H1 (cell line): Measurements from ENCODE around the gene ZNF831. TPM values are rescaled to one million over a fixed set of nuclear protein-coding genes. Genes with fewer than 3 reads are reported as not detected.

Experiments
- RFX5 ChIP-seq: IDR thresholded peaks from 2 replicates; pipeline ENCODE4 v1.6.1; 2011; ENCODE audit warnings: low read depth, low read length, improper control_type of control experiment, borderline replicate concordance
- SIN3A ChIP-seq, 2 experiments: IDR thresholded peaks in 1 of 2; conservative IDR thresholded peaks in 1 of 2; 2 replicates each; pipeline ENCODE4 v1.6.1; 2011 to 2012; ENCODE audit warnings: low read length in 2 of 2, improper control_type of control experiment in 1 of 2, low read depth in 1 of 2, mild to moderate bottlenecking in 1 of 2
- polyA plus RNA-seq, 7 experiments: library from polyadenylated mRNA; depleted of rRNA in 3 of 7; stranded (reverse) in 5 of 7; unstranded in 2 of 7; fragments of >200 nt in 5 of 7; fragments of 200-250 nt in 2 of 7; gene quantifications; 1 replicate in 5 of 7; 2 replicates in 1 of 7; 4 replicates in 1 of 7; pipeline versions ENCODE4 v1.2.1 to v1.2.3, GENCODE V29; 2011 to 2013; ENCODE audit warnings: missing spikeins in 2 of 7, mixed read lengths in 2 of 7
- total RNA-seq: library from RNA; stranded (reverse); fragmentation: NEBNext Ultra II Directional; extraction: Animal tissue kit (Norgen Biotek cat#: 25700); gene quantifications from 2 replicates; pipeline ENCODE4 v1.2.1, GENCODE V29; 2021
- TF ChIP-seq, protein P1 (sequence below): fragments of 300-600 bp; sonication (generic); IDR thresholded peaks from 2 replicates; pipeline ENCODE4 v1.7.1; 2012; ENCODE audit warnings: low read length, moderate library complexity, mild to moderate bottlenecking, inconsistent platforms; ENCODE audit not compliant: insufficient replicate concordance
- TF ChIP-seq, protein P2 (sequence below): IDR thresholded peaks from 2 replicates; pipeline ENCODE4 v1.6.1; 2011; ENCODE audit warnings: low read depth, mild to moderate bottlenecking, low read length; ENCODE audit not compliant: insufficient read depth
- TF ChIP-seq, protein P3 (sequence below), 3 experiments: IDR thresholded peaks; 1 replicate in 2 of 3; 2 replicates in 1 of 3; pipeline versions ENCODE4 v1.5.1 to v1.6.1; 2011; ENCODE audit warnings: low read length in 3 of 3, mild to moderate bottlenecking in 3 of 3, inconsistent platforms in 2 of 3, low read depth in 1 of 3, moderate library complexity in 1 of 3; ENCODE audit not compliant: insufficient read depth in 1 of 3; ENCODE audit errors: control extremely low read depth in 1 of 3

ZNF831 gene
- total and polyA plus RNA-seq, 2 of the 8 experiments (the other 6 are each of a cell fraction or from before 2014, with no cell fraction given): not detected

- TF ChIP-seq, protein P1, sequence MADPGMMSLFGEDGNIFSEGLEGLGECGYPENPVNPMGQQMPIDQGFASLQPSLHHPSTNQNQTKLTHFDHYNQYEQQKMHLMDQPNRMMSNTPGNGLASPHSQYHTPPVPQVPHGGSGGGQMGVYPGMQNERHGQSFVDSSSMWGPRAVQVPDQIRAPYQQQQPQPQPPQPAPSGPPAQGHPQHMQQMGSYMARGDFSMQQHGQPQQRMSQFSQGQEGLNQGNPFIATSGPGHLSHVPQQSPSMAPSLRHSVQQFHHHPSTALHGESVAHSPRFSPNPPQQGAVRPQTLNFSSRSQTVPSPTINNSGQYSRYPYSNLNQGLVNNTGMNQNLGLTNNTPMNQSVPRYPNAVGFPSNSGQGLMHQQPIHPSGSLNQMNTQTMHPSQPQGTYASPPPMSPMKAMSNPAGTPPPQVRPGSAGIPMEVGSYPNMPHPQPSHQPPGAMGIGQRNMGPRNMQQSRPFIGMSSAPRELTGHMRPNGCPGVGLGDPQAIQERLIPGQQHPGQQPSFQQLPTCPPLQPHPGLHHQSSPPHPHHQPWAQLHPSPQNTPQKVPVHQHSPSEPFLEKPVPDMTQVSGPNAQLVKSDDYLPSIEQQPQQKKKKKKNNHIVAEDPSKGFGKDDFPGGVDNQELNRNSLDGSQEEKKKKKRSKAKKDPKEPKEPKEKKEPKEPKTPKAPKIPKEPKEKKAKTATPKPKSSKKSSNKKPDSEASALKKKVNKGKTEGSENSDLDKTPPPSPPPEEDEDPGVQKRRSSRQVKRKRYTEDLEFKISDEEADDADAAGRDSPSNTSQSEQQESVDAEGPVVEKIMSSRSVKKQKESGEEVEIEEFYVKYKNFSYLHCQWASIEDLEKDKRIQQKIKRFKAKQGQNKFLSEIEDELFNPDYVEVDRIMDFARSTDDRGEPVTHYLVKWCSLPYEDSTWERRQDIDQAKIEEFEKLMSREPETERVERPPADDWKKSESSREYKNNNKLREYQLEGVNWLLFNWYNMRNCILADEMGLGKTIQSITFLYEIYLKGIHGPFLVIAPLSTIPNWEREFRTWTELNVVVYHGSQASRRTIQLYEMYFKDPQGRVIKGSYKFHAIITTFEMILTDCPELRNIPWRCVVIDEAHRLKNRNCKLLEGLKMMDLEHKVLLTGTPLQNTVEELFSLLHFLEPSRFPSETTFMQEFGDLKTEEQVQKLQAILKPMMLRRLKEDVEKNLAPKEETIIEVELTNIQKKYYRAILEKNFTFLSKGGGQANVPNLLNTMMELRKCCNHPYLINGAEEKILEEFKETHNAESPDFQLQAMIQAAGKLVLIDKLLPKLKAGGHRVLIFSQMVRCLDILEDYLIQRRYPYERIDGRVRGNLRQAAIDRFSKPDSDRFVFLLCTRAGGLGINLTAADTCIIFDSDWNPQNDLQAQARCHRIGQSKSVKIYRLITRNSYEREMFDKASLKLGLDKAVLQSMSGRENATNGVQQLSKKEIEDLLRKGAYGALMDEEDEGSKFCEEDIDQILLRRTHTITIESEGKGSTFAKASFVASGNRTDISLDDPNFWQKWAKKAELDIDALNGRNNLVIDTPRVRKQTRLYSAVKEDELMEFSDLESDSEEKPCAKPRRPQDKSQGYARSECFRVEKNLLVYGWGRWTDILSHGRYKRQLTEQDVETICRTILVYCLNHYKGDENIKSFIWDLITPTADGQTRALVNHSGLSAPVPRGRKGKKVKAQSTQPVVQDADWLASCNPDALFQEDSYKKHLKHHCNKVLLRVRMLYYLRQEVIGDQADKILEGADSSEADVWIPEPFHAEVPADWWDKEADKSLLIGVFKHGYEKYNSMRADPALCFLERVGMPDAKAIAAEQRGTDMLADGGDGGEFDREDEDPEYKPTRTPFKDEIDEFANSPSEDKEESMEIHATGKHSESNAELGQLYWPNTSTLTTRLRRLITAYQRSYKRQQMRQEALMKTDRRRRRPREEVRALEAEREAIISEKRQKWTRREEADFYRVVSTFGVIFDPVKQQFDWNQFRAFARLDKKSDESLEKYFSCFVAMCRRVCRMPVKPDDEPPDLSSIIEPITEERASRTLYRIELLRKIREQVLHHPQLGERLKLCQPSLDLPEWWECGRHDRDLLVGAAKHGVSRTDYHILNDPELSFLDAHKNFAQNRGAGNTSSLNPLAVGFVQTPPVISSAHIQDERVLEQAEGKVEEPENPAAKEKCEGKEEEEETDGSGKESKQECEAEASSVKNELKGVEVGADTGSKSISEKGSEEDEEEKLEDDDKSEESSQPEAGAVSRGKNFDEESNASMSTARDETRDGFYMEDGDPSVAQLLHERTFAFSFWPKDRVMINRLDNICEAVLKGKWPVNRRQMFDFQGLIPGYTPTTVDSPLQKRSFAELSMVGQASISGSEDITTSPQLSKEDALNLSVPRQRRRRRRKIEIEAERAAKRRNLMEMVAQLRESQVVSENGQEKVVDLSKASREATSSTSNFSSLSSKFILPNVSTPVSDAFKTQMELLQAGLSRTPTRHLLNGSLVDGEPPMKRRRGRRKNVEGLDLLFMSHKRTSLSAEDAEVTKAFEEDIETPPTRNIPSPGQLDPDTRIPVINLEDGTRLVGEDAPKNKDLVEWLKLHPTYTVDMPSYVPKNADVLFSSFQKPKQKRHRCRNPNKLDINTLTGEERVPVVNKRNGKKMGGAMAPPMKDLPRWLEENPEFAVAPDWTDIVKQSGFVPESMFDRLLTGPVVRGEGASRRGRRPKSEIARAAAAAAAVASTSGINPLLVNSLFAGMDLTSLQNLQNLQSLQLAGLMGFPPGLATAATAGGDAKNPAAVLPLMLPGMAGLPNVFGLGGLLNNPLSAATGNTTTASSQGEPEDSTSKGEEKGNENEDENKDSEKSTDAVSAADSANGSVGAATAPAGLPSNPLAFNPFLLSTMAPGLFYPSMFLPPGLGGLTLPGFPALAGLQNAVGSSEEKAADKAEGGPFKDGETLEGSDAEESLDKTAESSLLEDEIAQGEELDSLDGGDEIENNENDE: no peak
- TF ChIP-seq, protein P2, sequence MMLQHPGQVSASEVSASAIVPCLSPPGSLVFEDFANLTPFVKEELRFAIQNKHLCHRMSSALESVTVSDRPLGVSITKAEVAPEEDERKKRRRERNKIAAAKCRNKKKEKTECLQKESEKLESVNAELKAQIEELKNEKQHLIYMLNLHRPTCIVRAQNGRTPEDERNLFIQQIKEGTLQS: no peak
- TF ChIP-seq SIN3A (conservative IDR thresholded peaks at IDR 0.05 in 1 of 2, IDR thresholded peaks at IDR 0.05 in 1 of 2; ENCODE audit: low read depth in 1 of 2, low read length in 2 of 2) (no peak), RFX5 (no peak)
- TF ChIP-seq, protein P3, sequence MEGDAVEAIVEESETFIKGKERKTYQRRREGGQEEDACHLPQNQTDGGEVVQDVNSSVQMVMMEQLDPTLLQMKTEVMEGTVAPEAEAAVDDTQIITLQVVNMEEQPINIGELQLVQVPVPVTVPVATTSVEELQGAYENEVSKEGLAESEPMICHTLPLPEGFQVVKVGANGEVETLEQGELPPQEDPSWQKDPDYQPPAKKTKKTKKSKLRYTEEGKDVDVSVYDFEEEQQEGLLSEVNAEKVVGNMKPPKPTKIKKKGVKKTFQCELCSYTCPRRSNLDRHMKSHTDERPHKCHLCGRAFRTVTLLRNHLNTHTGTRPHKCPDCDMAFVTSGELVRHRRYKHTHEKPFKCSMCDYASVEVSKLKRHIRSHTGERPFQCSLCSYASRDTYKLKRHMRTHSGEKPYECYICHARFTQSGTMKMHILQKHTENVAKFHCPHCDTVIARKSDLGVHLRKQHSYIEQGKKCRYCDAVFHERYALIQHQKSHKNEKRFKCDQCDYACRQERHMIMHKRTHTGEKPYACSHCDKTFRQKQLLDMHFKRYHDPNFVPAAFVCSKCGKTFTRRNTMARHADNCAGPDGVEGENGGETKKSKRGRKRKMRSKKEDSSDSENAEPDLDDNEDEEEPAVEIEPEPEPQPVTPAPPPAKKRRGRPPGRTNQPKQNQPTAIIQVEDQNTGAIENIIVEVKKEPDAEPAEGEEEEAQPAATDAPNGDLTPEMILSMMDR (IDR thresholded peaks at IDR 0.05; ENCODE audit: control extremely low read depth in 1 of 3, insufficient read depth in 1 of 3, low read depth in 1 of 3, low read length in 3 of 3): no peak
Measured at GRCh38 chr20:59194023-59194935, 30.7 kb downstream of the ZNF831 start (continued).
